ENCODE measurements around the gene CENPC. TPM values are rescaled to one million over a fixed set of nuclear protein-coding genes. Genes with fewer than 3 reads are reported as not detected.
A peak's percentile ranks its signal among the peaks of the same experiment; 100 is the strongest.

Gene CENPC
- total RNA-seq, 1 experiment from 2014 or later, result 19.1 TPM

- DNase-seq (ENCODE audit: low spot score), result no peak
- no peaks in the 10 kb centered on the region for H3K9me3 Mint-ChIP-seq
- peaks cover 22% of the 10 kb centered on the region for H3K4me1 Mint-ChIP-seq
- ChIA-PET POLR2A (no interaction called here), CTCF (no interaction called here)
- H3K4me3 Mint-ChIP-seq, result no peak overlapping the region
- H3K27me3 Mint-ChIP-seq (ENCODE audit: low read depth), result no peaks in the 10 kb centered on the region
- peak; percentile 76 for ATAC-seq
- no peak for TF ChIP-seq ZNF232 (CRISPR knock-in tag; IDR thresholded peaks at IDR 0.05)
- TF ChIP-seq E2F5 (CRISPR knock-in tag; IDR thresholded peaks at IDR 0.05), result no peak
- H3K36me3 Mint-ChIP-seq, result 0 out of 2 replicates have a peak, but pooled peaks cover 2% of the 10 kb centered on the region
- H3K27ac Mint-ChIP-seq, result no peak overlapping the region; the same call in 1 of the 2 replicates
These were observed 79.6 kb downstream of the CENPC start for GRCh38 chr4:67465763-67466052.

GRCh38 chr4:67465032-67465762 is 80.1 kb downstream of the CENPC start:
- DNase-seq (ENCODE audit: low spot score) (no peak), ATAC-seq (peak; percentile 57)
- POLR2A ChIA-PET, result no interaction called here
- TF ChIP-seq USF2 (CRISPR knock-in tag; IDR thresholded peaks at IDR 0.05), result peak; percentile 29; the same call in 1 of the 2 replicates
- no peak for TF ChIP-seq ATF1 (CRISPR knock-in tag; IDR thresholded peaks at IDR 0.05)
- Mint-ChIP-seq H3K4me1 (peaks cover 22% of the 10 kb centered on the region), H3K9me3 (no peaks in the 10 kb centered on the region), H3K27me3 (ENCODE audit: low read depth) (no peaks in the 10 kb centered on the region), H3K27ac (no peak overlapping the region; the same call in 1 of the 2 replicates), H3K36me3 (0 out of 2 replicates have a peak, but pooled peaks cover 2% of the 10 kb centered on the region), H3K4me3 (no peak overlapping the region)
- CTCF ChIA-PET, result no interaction called here

- POLR2A ChIA-PET, result no interaction called here
- ATAC-seq (no peak), DNase-seq (ENCODE audit: low spot score) (no peak)
- peaks cover 14% of the 10 kb centered on the region for H3K36me3 Mint-ChIP-seq
- TF ChIP-seq ZNF396 (CRISPR knock-in tag; IDR thresholded peaks at IDR 0.05; ENCODE audit: borderline replicate concordance) (no peak), HMGA2 (CRISPR knock-in tag; IDR thresholded peaks at IDR 0.05) (no peak), ZNF671 (CRISPR knock-in tag; IDR thresholded peaks at IDR 0.05) (no peak), NR2C2 (CRISPR knock-in tag; IDR thresholded peaks at IDR 0.05) (no peak), MAX (CRISPR knock-in tag; IDR thresholded peaks at IDR 0.05) (no peak), ATF1 (CRISPR knock-in tag; IDR thresholded peaks at IDR 0.05) (no peak), SP1 (CRISPR knock-in tag; conservative IDR thresholded peaks at IDR 0.05) (no peak), GRHL2 (CRISPR knock-in tag; IDR thresholded peaks at IDR 0.05; ENCODE audit: insufficient replicate concordance, severe bottlenecking) (no peak)
- CTCF ChIA-PET, result no interaction called here
- no peak overlapping the region for H3K4me3 Mint-ChIP-seq
- peaks cover 14% of the 10 kb centered on the region for H3K4me1 Mint-ChIP-seq
- no peaks in the 10 kb centered on the region for H3K27me3 Mint-ChIP-seq (ENCODE audit: low read depth)
- H3K27ac Mint-ChIP-seq, result 0 out of 2 replicates have a peak overlapping the region, but pooled peaks have one; percentile 13
- H3K9me3 Mint-ChIP-seq, result peaks cover 15% of the 10 kb centered on the region
These were observed 84.7 kb downstream of the CENPC start for GRCh38 chr4:67460574-67460973.

GRCh38 chr4:67459164-67459563 is 86.1 kb downstream of the CENPC start:
- CTCF ChIA-PET, result no interaction called here
- Mint-ChIP-seq H3K9me3 (peaks cover 15% of the 10 kb centered on the region), H3K27ac (no peak overlapping the region), H3K27me3 (ENCODE audit: low read depth) (no peaks in the 10 kb centered on the region), H3K4me1 (peaks cover 13% of the 10 kb centered on the region), H3K36me3 (peaks cover 14% of the 10 kb centered on the region), H3K4me3 (no peak overlapping the region)
- ATAC-seq (peak; percentile 80), DNase-seq (ENCODE audit: low spot score) (no peak)
- POLR2A ChIA-PET, result no interaction called here
- TF ChIP-seq FOXJ3 (CRISPR knock-in tag; IDR thresholded peaks at IDR 0.05; ENCODE audit: borderline replicate concordance) (no peak), TEAD4 (CRISPR knock-in tag; IDR thresholded peaks at IDR 0.05) (no peak), SOX15 (CRISPR knock-in tag; IDR thresholded peaks at IDR 0.05) (no peak), SMAD3 (CRISPR knock-in tag; IDR thresholded peaks at IDR 0.05; ENCODE audit: borderline replicate concordance) (no peak)

All from WTC11 (cell line).